Esophagus muscularis mucosa (tissue), 4 donors: ENCODE measurements around the gene BNC2. TPM values are rescaled to one million over a fixed set of nuclear protein-coding genes. Genes with fewer than 3 reads are reported as not detected.

Experiments
- DNase-seq: peaks from one replicate; pipeline ENCODE4 v3.0.0-alpha.2; 2017; ENCODE audit errors: extremely low spot score
- H3K27ac ChIP-seq, 4 donors: fragments of 200-600 bp; sonication (generic); replicated peaks in 1 of 4; 1 replicate in 3 of 4; 2 replicates in 1 of 4; pipeline ENCODE4 v1.5.1; 2016 to 2019; ENCODE audit warnings: mild to moderate bottlenecking in 1 of 4
- H3K27me3 ChIP-seq, 4 donors: fragments of 200-600 bp; sonication (generic); one replicate each; pipeline versions ENCODE4 v1.5.1 to v1.6.0; 2016 to 2019
- H3K36me3 ChIP-seq, 4 donors: fragments of 200-600 bp; sonication (generic); one replicate each; pipeline ENCODE4 v1.5.1; 2016 to 2019
- H3K4me1 ChIP-seq, 4 donors: fragments of 200-600 bp; sonication (generic); one replicate each; pipeline ENCODE4 v1.5.1; 2016 to 2019
- H3K4me3 ChIP-seq, 4 donors: fragments of 200-600 bp; sonication (generic); 1 replicate in 2 of 4; 2 replicates in 2 of 4; pipeline ENCODE4 v1.5.1; 2016 to 2019; ENCODE audit warnings: mild to moderate bottlenecking in 4 of 4, moderate library complexity in 1 of 4
- H3K9me3 ChIP-seq, 4 donors: fragments of 200-600 bp; sonication (generic); 1 replicate in 3 of 4; 2 replicates in 1 of 4; pipeline ENCODE4 v1.5.1; 2016 to 2019
- EP300 ChIP-seq: sonication (generic); formaldehyde crosslinking; IDR thresholded peaks from one replicate; pipeline ENCODE4 v1.6.1; 2017; ENCODE audit warnings: antibody characterized with exemption
- POLR2A ChIP-seq: fragments of 450-650 bp; IDR thresholded peaks from one replicate; pipeline ENCODE4 v1.6.1; 2017; ENCODE audit warnings: antibody characterized with exemption, moderate library complexity, mild to moderate bottlenecking, low read depth
- POLR2AphosphoS5 ChIP-seq, 2 donors: sonication (generic); formaldehyde crosslinking; IDR thresholded peaks; one replicate each; pipeline ENCODE4 v1.6.1; 2017; ENCODE audit warnings: antibody characterized with exemption in 2 of 2
- WGBS: methylation state at CpG from one replicate; pipeline ENCODE4 v1.1.5; 2018; 5-methylcytosine and 5-hydroxymethylcytosine counted together
- intact Hi-C: fragments of 100-400 bp; cut with DNase I; formaldehyde crosslinking; loops from one replicate; pipeline ENCODE4 v1.15.1; 2023
- total RNA-seq, 4 donors: library from RNA; depleted of rRNA; stranded (reverse); fragments of >200 nt; gene quantifications; one replicate each; pipeline versions ENCODE4 v1.1.0 to v1.2.1, GENCODE V29; 2016
- TF ChIP-seq, protein P1 (sequence below), 3 experiments: fragments of 200-600 bp in 2 of 3; fragments of 450-650 bp in 1 of 3; sonication (generic) in 2 of 3; IDR thresholded peaks; one replicate each; pipeline ENCODE4 v1.5.1; 2017 to 2019; ENCODE audit warnings: antibody characterized with exemption in 3 of 3, mild to moderate bottlenecking in 2 of 3, moderate library complexity in 1 of 3

The BNC2 gene
- total RNA-seq, 4 donors from 2014 or later, result 95.3 to 138 (median 123) TPM

DNA sequence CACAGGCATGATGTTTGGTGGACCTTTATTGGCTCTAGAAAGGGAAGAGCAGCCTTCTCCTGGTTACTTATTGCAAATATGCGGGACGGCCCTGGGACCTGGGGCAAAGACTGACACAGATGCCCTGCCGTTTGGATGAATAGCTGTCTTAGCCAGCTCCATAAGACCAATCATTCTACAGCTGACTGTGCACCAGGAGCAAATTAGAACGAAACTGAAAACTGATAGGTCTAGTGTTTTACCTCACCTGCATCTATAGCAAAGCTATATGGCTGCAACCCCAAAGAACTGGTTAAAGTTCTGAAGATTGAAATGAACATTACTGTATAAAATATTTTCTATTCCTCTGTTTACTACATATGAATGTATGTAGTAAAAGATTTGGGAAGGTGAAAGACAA is 34.2 kb upstream of the BNC2 start:
- H3K36me3 ChIP-seq, result no peaks in the 10 kb centered on the region
- H3K9me3 ChIP-seq, result no peaks in the 10 kb centered on the region
- no peak overlapping the region for H3K27ac ChIP-seq
- H3K4me1 ChIP-seq, result peaks cover 0 to 4% (median 2%) of the 10 kb centered on the region in 4 donors
- TF ChIP-seq POLR2AphosphoS5 (IDR thresholded peaks at IDR 0.05) (no peak), EP300 (no peak)
- no peaks in the 10 kb centered on the region for H3K27me3 ChIP-seq
- 95% methylated on average over 4 of the region's 4 CpGs for WGBS
- DNase-seq, result no peak
- H3K4me3 ChIP-seq, result no peak overlapping the region
- intact Hi-C loops, result no loop called here

DNA sequence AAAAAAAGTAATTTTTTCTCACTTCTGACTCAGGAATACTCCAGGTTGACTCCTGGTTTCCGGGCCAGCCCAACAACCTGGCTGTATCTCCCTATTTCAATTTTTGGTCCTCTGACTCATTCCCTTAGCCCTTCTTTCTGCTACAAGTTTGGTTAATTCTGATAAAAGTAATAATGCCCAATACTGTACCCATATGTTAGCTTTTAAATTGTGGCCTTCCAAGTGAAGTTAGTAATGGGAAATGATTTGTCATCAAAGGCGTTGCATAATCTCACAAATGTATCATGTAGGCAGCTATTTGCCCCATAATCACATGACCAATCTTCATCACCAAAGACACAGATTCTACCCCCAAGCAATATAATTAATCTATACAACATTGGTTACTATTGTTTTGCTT is 31.1 kb upstream of the BNC2 start:
- DNase-seq, result no peak
- Histone ChIP-seq H3K4me1 (peaks cover 0 to 10% (median 2%) of the 10 kb centered on the region in 4 donors), H3K27ac (no peak overlapping the region), H3K27me3 (no peaks in the 10 kb centered on the region), H3K9me3 (no peaks in the 10 kb centered on the region), H3K4me3 (no peak overlapping the region), H3K36me3 (no peaks in the 10 kb centered on the region)
- 96% methylated on average over 2 of the region's 2 CpGs for WGBS
- intact Hi-C loops, result no loop called here
- TF ChIP-seq POLR2A (no peak), POLR2AphosphoS5 (IDR thresholded peaks at IDR 0.05) (no peak), EP300 (no peak)
- TF ChIP-seq, protein P1, sequence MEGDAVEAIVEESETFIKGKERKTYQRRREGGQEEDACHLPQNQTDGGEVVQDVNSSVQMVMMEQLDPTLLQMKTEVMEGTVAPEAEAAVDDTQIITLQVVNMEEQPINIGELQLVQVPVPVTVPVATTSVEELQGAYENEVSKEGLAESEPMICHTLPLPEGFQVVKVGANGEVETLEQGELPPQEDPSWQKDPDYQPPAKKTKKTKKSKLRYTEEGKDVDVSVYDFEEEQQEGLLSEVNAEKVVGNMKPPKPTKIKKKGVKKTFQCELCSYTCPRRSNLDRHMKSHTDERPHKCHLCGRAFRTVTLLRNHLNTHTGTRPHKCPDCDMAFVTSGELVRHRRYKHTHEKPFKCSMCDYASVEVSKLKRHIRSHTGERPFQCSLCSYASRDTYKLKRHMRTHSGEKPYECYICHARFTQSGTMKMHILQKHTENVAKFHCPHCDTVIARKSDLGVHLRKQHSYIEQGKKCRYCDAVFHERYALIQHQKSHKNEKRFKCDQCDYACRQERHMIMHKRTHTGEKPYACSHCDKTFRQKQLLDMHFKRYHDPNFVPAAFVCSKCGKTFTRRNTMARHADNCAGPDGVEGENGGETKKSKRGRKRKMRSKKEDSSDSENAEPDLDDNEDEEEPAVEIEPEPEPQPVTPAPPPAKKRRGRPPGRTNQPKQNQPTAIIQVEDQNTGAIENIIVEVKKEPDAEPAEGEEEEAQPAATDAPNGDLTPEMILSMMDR (IDR thresholded peaks at IDR 0.05), result no peak

DNA sequence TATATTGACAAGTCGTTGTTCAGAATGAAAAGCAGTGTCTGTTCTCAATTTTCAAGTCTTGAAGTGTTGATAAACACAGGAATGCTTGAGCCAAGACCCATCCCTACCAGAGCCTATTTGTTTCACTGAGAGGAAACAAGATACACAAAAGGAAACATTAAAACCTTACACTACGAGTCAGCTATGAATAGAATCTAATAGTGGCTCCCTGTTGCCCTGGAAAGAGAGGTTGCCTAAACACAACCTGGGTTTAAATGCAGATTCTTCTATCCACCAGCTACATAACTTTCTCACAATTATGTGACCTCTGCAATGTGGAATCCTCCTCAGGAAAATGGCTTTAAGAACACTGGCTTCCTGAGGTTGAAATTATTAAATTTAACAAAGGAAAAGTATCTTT is 29.1 kb upstream of the BNC2 start:
- WGBS, result 23% methylated on average over 2 of the region's 2 CpGs
- peaks cover 0 to 10% (median 2%) of the 10 kb centered on the region in 4 donors for H3K4me1 ChIP-seq
- no peak overlapping the region for H3K27ac ChIP-seq
- no peaks in the 10 kb centered on the region for H3K27me3 ChIP-seq
- TF ChIP-seq, protein P1 (IDR thresholded peaks at IDR 0.05), result no peak
- no peak for TF ChIP-seq EP300
- TF ChIP-seq POLR2AphosphoS5 (IDR thresholded peaks at IDR 0.05), result no peak
- no peak for TF ChIP-seq POLR2A
- no peak overlapping the region for H3K4me3 ChIP-seq
- H3K36me3 ChIP-seq, result no peaks in the 10 kb centered on the region
- DNase-seq, result no peak
- H3K9me3 ChIP-seq, result no peaks in the 10 kb centered on the region
- intact Hi-C loops, result no loop called here

DNA sequence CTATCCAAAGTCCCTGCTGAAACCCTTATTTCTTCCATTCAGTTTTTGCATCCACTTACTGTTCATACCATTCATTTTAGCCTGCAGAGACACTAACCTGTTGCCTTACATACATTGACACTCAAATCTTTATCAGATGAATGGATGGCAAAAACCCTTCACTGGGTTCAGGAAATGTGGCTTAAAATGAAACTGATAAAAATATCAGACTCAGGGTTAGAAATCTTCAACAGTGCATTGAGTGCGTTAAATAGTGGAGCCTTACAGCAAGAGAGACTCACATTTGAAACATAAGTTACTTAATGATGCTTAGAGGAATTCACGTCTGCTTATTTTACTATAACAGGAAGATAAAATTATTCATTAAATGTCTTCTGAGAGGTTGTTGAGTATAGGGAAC is 28.0 kb upstream of the BNC2 start:
- Histone ChIP-seq H3K4me3 (no peak overlapping the region), H3K36me3 (no peaks in the 10 kb centered on the region), H3K27ac (no peak overlapping the region), H3K27me3 (no peaks in the 10 kb centered on the region), H3K9me3 (no peaks in the 10 kb centered on the region), H3K4me1 (peaks cover 0 to 10% (median 2%) of the 10 kb centered on the region in 4 donors)
- TF ChIP-seq, protein P1 (IDR thresholded peaks at IDR 0.05), result no peak
- TF ChIP-seq EP300, result no peak
- no peak for TF ChIP-seq POLR2AphosphoS5 (IDR thresholded peaks at IDR 0.05)
- TF ChIP-seq POLR2A, result no peak
- 89% methylated on average over 2 of the region's 2 CpGs for WGBS
- no peak for DNase-seq
- intact Hi-C loops, result no loop called here

DNA sequence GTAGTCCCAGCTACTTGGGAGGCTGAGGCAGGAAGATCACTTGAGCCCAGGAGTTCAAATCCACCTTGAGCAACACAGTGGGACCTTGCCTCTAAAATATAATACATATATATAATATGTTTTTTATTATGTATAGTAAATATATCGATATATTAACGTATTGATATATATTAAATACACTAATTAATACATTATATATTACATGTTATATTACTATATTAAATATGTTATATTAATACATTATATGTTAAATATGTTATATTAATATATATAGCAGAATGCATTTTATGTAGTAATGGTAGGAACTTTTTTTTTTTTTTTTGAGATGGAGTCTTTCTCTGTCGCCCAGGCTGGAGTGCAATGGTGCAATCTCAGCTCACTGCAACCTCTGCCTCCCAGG is 18.1 kb upstream of the BNC2 start:
- no peaks in the 10 kb centered on the region for H3K27me3 ChIP-seq
- no peaks in the 10 kb centered on the region for H3K9me3 ChIP-seq
- TF ChIP-seq EP300 (no peak), POLR2A (no peak), POLR2AphosphoS5 (IDR thresholded peaks at IDR 0.05) (no peak)
- TF ChIP-seq, protein P1 (IDR thresholded peaks at IDR 0.05), result no peak
- no peaks in the 10 kb centered on the region for H3K36me3 ChIP-seq
- DNase-seq, result no peak
- intact Hi-C loops, result loop anchor here (10.0 kb wide), 1 partner anchor 136 kb away; no protein-coding TSS in a partner anchor
- H3K4me1 ChIP-seq, result peaks cover 0 to 17% (median 14%) of the 10 kb centered on the region in 4 donors
- no peak overlapping the region for H3K27ac ChIP-seq
- 96% methylated on average over 3 of the region's 3 CpGs for WGBS
- no peak overlapping the region for H3K4me3 ChIP-seq
